Activated effector memory CD4-positive, alpha-beta T cell treated with Interleukin-2 at 50 U/mL for 16 hours (primary cell): Measurements from ENCODE around the gene C1orf56.
"Not testable (repeated sequence)": the region's sequence is repeated elsewhere in the genome, so short reads cannot be mapped to it uniquely, and the experiment has no call there.

ENCODE experiments used
- DNase-seq: peaks from one replicate; pipeline ENCODE4 v3.0.0-alpha.2; 2020

C1orf56 gene

GRCh38 chr1:151062741-151063371 is 15.3 kb downstream of the C1orf56 start:
- DNase-seq: no peak

DNA sequence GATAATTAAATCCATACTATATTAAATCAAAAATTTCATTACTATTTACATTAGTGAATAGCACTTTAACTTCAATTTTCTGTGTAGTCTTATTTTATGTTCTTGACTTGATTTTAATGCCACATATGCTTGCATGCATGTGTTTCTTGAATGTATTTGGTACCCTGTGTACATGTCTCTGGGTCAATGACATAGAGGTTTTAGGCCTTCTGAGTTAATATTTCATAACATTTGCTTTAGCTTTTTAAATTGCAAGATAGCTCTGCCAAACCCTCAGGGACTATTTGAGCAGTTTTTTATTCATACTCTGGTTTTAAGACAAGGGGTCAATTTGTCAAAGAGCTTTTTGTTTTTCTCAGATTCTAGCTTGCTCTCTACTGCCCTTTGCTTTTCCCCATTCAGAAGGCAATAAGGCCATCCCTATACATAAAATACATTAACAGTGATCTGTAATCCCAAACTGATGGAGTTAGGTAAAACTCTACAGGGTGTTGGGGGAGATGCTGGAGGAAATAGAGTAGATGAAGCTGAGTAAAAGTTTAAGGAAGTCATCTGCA is 17.6 kb downstream of the C1orf56 start:
- no peak for DNase-seq

- DNase-seq: no peak
These were observed 19.6 kb downstream of the C1orf56 start for GRCh38 chr1:151067185-151067584.

- no peak for DNase-seq
These were observed 21.5 kb downstream of the C1orf56 start for GRCh38 chr1:151069103-151069486.

DNA sequence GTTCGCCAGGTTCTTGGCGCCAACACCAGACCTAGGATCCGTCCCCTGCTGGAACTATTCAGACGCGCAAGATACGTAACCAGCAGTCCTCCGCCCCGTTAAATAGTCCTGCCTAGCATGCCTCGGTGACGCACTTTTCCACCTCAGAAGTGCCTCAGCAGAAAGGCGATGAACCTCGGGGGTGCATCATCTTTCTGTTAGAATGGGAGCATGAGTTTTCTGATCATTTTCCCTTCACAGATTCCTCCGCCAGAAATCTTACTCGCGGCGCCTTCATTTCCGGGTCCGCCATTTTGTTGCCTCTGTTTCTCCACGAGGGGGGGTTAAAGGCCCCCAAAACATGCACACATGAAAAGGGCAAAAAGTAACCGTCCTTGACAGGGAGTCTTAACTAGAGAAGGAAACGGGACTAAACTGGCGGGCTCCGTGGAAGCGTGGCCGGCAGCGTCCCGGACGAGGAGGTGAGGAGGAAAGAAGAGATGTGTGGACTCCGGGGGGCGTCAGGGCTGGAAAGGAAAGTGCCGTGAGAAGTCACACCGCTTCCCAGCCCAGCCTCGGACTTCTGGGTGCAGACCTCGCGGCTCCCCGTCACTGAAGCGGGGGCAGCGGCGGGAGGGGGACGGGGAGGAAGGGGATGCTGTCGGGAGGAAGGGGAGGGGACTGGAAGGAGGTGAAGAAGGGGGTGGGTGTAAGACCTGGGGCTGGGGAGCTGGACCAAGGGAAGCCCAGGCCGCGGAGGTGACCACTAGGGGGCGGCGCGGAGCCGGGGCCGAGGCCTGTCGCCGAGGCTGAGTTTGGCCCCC is 23.1 kb downstream of the C1orf56 start, which contains the start of gene GABPB2:
TSS of gene GABPB2 (plus strand) at position 288 of the 803 bp plus-strand sequence. CDS start 17,429 bp downstream, outside the sequence.
- DNase-seq: peak; percentile 79

DNA sequence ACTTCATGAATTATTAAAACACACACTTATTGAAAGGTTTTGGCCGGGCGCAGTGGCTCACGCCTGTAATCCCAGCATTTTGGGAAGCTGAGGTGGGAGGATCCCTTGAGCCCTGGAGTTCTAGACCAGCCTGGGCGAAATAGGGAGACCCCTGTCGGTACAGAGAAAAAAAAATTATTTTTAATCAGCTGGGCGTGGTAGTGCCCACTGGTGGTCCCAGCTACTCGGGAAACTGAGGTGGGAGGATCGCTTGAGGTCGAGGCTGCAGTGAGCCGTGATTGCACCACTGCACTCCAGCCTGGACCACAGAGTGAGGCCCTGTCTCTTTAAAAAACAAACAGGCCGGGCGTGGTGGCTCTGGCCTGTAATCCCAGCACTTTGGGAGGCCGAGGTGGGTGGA is 24.7 kb downstream of the C1orf56 start:
- no peak for DNase-seq

GRCh38 chr1:151085953-151086559 is 38.5 kb downstream of the C1orf56 start:
- no peak for DNase-seq

DNA sequence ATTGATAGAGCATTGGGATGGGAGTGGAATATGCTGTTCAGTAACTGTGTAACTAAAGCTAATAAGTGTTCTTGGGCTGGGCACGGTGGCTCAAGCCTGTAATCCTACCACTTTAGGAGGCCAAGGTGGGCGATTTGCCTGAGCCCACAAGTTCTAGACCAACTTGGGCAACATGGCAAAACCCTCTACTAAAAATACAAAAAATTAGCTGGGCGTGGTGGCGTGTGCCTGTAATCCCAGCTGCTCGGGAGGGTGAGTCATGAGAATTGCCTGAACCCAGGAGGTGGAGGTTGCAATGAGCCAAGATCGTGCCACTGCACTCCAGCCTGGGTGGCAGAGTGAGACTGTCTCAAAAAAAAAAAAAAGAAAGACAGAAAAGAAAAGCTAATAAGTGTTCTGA is 49.9 kb downstream of the C1orf56 start:
- DNase-seq: not testable (repeated sequence)

- no peak for DNase-seq
These were observed 50.6 kb downstream of the C1orf56 start for GRCh38 chr1:151098126-151098525.
